HCT116 (cell line): ENCODE measurements around the gene TPRX1. TPM values are rescaled to one million over a fixed set of nuclear protein-coding genes. Genes with fewer than 3 reads are reported as not detected.

Experiments used
- ATAC-seq: fragments of 200-7000 bp; cut with Tn5 transposase; 2 replicates; pipeline ENCODE4 v1.9.1; 2020; ENCODE audit warnings: mild to moderate bottlenecking, moderate library complexity
- BruUV-seq: library from RNA; stranded (reverse); fragments of 400-500 nt; replicated peaks from 2 replicates; lab custom pipeline; 2021; lab: Mats Ljungman, UMichigan
- CTCF ChIA-PET: fragments of 300-600 bp; sonication (Branson Sonifier 250); formaldehyde crosslinking; loops from one replicate; lab custom pipeline; 2021; ENCODE audit warnings: antibody characterized with exemption; lab: Charles Lee
- POLR2A ChIA-PET: fragments of 300-600, 350-600 bp; sonication (Branson Sonifier 250); formaldehyde crosslinking; loops from one replicate; lab custom pipeline; 2021; ENCODE audit warnings: antibody characterized with exemption; lab: Charles Lee
- RAD21 ChIA-PET, 2 experiments: fragments of 300-600 bp; sonication (Branson Sonifier 250); formaldehyde crosslinking; loops; one replicate each; lab custom pipeline; 2023; ENCODE audit warnings: low total read pairs in 2 of 2; ENCODE audit not compliant: uncharacterized antibody in 2 of 2, unreplicated experiment in 2 of 2, low non-redundant PET in 1 of 2; lab: Charles Lee
- DNase-seq: peaks from one replicate; pipeline ENCODE4 v3.0.0-alpha.2; 2010; ENCODE audit warnings: low read depth, low spot score
- H2AFZ ChIP-seq: fragments of 200-600 bp; shearing (Covaris generic), sonication (generic); 2 replicates; pipeline ENCODE4 v1.6.1; 2017; ENCODE audit warnings: low read depth, mixed run types, mixed read lengths, antibody characterized with exemption, low read length; ENCODE audit not compliant: poor library complexity, severe bottlenecking
- H3K27ac ChIP-seq: 2 replicates; pipeline ENCODE4 v1.5.1; 2012; ENCODE audit warnings: low read depth, low read length
- H3K27me3 ChIP-seq: fragments of 200-600 bp; sonication (generic); 2 replicates; pipeline ENCODE4 v1.6.1; 2016; ENCODE audit warnings: mixed run types, low read length, mixed read lengths; ENCODE audit not compliant: insufficient read depth
- H3K36me3 ChIP-seq, 2 experiments: fragments of 200-500 bp in 1 of 2; fragments of 200-600 bp in 1 of 2; sonication (Bioruptor generic) in 1 of 2; sonication (generic) in 1 of 2; 2 replicates each; pipeline versions ENCODE4 v1.5.1 to v1.6.1; 2014 to 2016; ENCODE audit warnings: low read length in 2 of 2, inconsistent platforms in 1 of 2, mixed read lengths in 1 of 2, mixed run types in 1 of 2; ENCODE audit not compliant: insufficient read depth in 2 of 2, control insufficient read depth in 1 of 2
- H3K4me1 ChIP-seq, 2 experiments: fragments of 200-600 bp in 1 of 2; sonication (generic) in 1 of 2; 2 replicates each; pipeline versions ENCODE4 v1.5.1 to v1.6.1; 2012 to 2017; ENCODE audit warnings: low read length in 2 of 2, inconsistent platforms in 1 of 2, mild to moderate bottlenecking in 1 of 2, mixed read lengths in 1 of 2, mixed run types in 1 of 2, moderate library complexity in 1 of 2; ENCODE audit not compliant: insufficient read depth in 2 of 2, control insufficient read depth in 1 of 2
- H3K4me2 ChIP-seq: fragments of 200-600 bp; sonication (generic); 2 replicates; pipeline ENCODE4 v1.6.1; 2017; ENCODE audit warnings: mixed run types, low read length, mixed read lengths
- H3K4me3 ChIP-seq, 2 experiments: fragments of 200-600 bp in 1 of 2; sonication (generic) in 1 of 2; replicated peaks in 1 of 2; 2 replicates each; pipeline ENCODE4 v1.5.1; 2011 to 2016; ENCODE audit warnings: low read length in 2 of 2, control low read depth in 1 of 2, low read depth in 1 of 2, mild to moderate bottlenecking in 1 of 2, mixed read lengths in 1 of 2, mixed run types in 1 of 2
- H3K79me2 ChIP-seq: fragments of 200-600 bp; sonication (generic); 2 replicates; pipeline ENCODE4 v1.6.1; 2017; ENCODE audit warnings: mild to moderate bottlenecking, mixed run types, low read length, moderate library complexity, mixed read lengths; ENCODE audit not compliant: insufficient read depth
- H3K9ac ChIP-seq: fragments of 200-600 bp; sonication (generic); 2 replicates; pipeline ENCODE4 v1.6.1; 2016; ENCODE audit warnings: low read length, mixed read lengths
- H3K9me2 ChIP-seq: fragments of 200-600 bp; sonication (generic), shearing (Covaris generic); 2 replicates; pipeline ENCODE4 v1.6.1; 2017; ENCODE audit warnings: mixed run types, mild to moderate bottlenecking, moderate library complexity; ENCODE audit not compliant: insufficient read depth
- H3K9me3 ChIP-seq, 2 experiments: fragments of 200-500 bp in 1 of 2; fragments of 200-600 bp in 1 of 2; sonication (Bioruptor generic) in 1 of 2; sonication (generic) in 1 of 2; 2 replicates each; pipeline ENCODE4 v1.6.1; 2014 to 2017; ENCODE audit warnings: low read length in 2 of 2, mixed read lengths in 2 of 2, inconsistent platforms in 1 of 2, low read depth in 1 of 2, mild to moderate bottlenecking in 1 of 2, mixed run types in 1 of 2, moderate library complexity in 1 of 2; ENCODE audit not compliant: control insufficient read depth in 1 of 2, insufficient read depth in 1 of 2
- H4K20me1 ChIP-seq: fragments of 200-600 bp; sonication (generic), shearing (Covaris generic); 2 replicates; pipeline ENCODE4 v1.6.1; 2017; ENCODE audit warnings: mixed run types, mild to moderate bottlenecking, moderate library complexity; ENCODE audit not compliant: insufficient read depth
- EZH2 ChIP-seq: fragments of 200-600 bp; sonication (generic); IDR thresholded peaks from 2 replicates; pipeline ENCODE4 v1.6.1; 2017; ENCODE audit warnings: antibody characterized with exemption, mixed run types
- EZH2phosphoT487 ChIP-seq: fragments of 200-600 bp; IDR thresholded peaks from 2 replicates; pipeline ENCODE4 v1.6.1; 2018; ENCODE audit warnings: antibody characterized with exemption, borderline replicate concordance
- JUND ChIP-seq: IDR thresholded peaks from 2 replicates; pipeline ENCODE4 v1.6.1; 2012
- MAX ChIP-seq: IDR thresholded peaks from 2 replicates; pipeline ENCODE4 v1.6.1; 2012
- POLR2A ChIP-seq: IDR thresholded peaks from 2 replicates; pipeline ENCODE4 v1.7.0; 2011; ENCODE audit warnings: borderline replicate concordance; ENCODE audit not compliant: insufficient read depth, insufficient read length; ENCODE audit errors: extremely low read depth
- POLR2AphosphoS5 ChIP-seq: IDR thresholded peaks from 2 replicates; pipeline ENCODE4 v1.6.1; 2011; ENCODE audit warnings: mild to moderate bottlenecking, low read depth, low read length, moderate library complexity
- SIN3A ChIP-seq: IDR thresholded peaks from 2 replicates; pipeline ENCODE4 v1.6.1; 2012; ENCODE audit warnings: low read depth
- SP1 ChIP-seq: IDR thresholded peaks from 2 replicates; pipeline ENCODE4 v1.6.1; 2012; ENCODE audit warnings: low read depth
- TCF7L2 ChIP-seq: IDR thresholded peaks from 2 replicates; pipeline ENCODE4 v1.7.0; 2011; ENCODE audit warnings: borderline replicate concordance, inconsistent platforms; ENCODE audit not compliant: insufficient read depth, insufficient read length; ENCODE audit errors: extremely low read depth
- ZNF274 ChIP-seq: fragments of 200-500 bp; sonication (Bioruptor generic); IDR thresholded peaks from 2 replicates; pipeline ENCODE4 v1.6.1; 2014; ENCODE audit warnings: mild to moderate bottlenecking, low read depth, low read length, inconsistent platforms
- intact Hi-C: fragments of 100-400 bp; cut with micrococcal nuclease; formaldehyde crosslinking; loops from 2 replicates; pipeline ENCODE4 v1.10.0; 2022
- total RNA-seq: library from RNA; stranded (reverse); gene quantifications from one replicate; pipeline ENCODE4 v1.2.1, GENCODE V29; 2021; ENCODE audit not compliant: unreplicated experiment
- TF ChIP-seq, protein P1 (sequence below): IDR thresholded peaks from 2 replicates; pipeline ENCODE4 v1.6.1; 2012; ENCODE audit warnings: low read depth
- TF ChIP-seq, protein P2 (sequence below): IDR thresholded peaks from 2 replicates; pipeline ENCODE4 v1.6.1; 2011; ENCODE audit warnings: mild to moderate bottlenecking, low read length, moderate library complexity; ENCODE audit not compliant: insufficient replicate concordance; ENCODE audit errors: extremely low read depth

The TPRX1 gene
- total RNA-seq, 1 experiment from 2014 or later = not detected

- no peak overlapping the region for H3K4me3 ChIP-seq
- H3K4me2 ChIP-seq = no peak overlapping the region
- H3K36me3 ChIP-seq = peaks cover 20 to 26% of the 10 kb centered on the region in 2 experiments; a peak in 3 of 4 replicates
- no peaks in the 10 kb centered on the region for H3K27me3 ChIP-seq
- H3K9me3 ChIP-seq = no peaks in the 10 kb centered on the region
- intact Hi-C loops = no loop called here
- ChIA-PET CTCF (interaction anchor here (1.1 to 1.5 kb wide), 2 partner anchors 21 to 79 kb away, joined by 3 read pairs; no protein-coding TSS in a partner anchor), POLR2A (interaction anchor here (1.1 kb wide), 1 partner anchor 41 kb away, joined by 3 read pairs; the partner anchor contains the start of gene NOP53), RAD21 (no interaction called here)
- no peaks in the 10 kb centered on the region for H3K9me2 ChIP-seq
- H3K27ac ChIP-seq = no peak overlapping the region
- no peak for DNase-seq
- no peaks in the 10 kb centered on the region for H4K20me1 ChIP-seq
- no peak overlapping the region for H2AFZ ChIP-seq
- ATAC-seq = no peak
- peaks cover 14 to 25% of the 10 kb centered on the region in 2 experiments for H3K4me1 ChIP-seq
- H3K9ac ChIP-seq = no peak overlapping the region
- BruUV-seq = no TSS peak
- TF ChIP-seq, protein P1, sequence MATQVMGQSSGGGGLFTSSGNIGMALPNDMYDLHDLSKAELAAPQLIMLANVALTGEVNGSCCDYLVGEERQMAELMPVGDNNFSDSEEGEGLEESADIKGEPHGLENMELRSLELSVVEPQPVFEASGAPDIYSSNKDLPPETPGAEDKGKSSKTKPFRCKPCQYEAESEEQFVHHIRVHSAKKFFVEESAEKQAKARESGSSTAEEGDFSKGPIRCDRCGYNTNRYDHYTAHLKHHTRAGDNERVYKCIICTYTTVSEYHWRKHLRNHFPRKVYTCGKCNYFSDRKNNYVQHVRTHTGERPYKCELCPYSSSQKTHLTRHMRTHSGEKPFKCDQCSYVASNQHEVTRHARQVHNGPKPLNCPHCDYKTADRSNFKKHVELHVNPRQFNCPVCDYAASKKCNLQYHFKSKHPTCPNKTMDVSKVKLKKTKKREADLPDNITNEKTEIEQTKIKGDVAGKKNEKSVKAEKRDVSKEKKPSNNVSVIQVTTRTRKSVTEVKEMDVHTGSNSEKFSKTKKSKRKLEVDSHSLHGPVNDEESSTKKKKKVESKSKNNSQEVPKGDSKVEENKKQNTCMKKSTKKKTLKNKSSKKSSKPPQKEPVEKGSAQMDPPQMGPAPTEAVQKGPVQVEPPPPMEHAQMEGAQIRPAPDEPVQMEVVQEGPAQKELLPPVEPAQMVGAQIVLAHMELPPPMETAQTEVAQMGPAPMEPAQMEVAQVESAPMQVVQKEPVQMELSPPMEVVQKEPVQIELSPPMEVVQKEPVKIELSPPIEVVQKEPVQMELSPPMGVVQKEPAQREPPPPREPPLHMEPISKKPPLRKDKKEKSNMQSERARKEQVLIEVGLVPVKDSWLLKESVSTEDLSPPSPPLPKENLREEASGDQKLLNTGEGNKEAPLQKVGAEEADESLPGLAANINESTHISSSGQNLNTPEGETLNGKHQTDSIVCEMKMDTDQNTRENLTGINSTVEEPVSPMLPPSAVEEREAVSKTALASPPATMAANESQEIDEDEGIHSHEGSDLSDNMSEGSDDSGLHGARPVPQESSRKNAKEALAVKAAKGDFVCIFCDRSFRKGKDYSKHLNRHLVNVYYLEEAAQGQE = no peak
- TF ChIP-seq POLR2AphosphoS5 = no peak
- no peak for TF ChIP-seq TCF7L2
- no peak for TF ChIP-seq POLR2A
- no peak for TF ChIP-seq JUND
- no peak for TF ChIP-seq EZH2
- TF ChIP-seq, protein P2, sequence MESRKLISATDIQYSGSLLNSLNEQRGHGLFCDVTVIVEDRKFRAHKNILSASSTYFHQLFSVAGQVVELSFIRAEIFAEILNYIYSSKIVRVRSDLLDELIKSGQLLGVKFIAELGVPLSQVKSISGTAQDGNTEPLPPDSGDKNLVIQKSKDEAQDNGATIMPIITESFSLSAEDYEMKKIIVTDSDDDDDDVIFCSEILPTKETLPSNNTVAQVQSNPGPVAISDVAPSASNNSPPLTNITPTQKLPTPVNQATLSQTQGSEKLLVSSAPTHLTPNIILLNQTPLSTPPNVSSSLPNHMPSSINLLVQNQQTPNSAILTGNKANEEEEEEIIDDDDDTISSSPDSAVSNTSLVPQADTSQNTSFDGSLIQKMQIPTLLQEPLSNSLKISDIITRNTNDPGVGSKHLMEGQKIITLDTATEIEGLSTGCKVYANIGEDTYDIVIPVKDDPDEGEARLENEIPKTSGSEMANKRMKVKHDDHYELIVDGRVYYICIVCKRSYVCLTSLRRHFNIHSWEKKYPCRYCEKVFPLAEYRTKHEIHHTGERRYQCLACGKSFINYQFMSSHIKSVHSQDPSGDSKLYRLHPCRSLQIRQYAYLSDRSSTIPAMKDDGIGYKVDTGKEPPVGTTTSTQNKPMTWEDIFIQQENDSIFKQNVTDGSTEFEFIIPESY = no peak
- TF ChIP-seq ZNF274 = no peak
- TF ChIP-seq SIN3A = no peak
- TF ChIP-seq EZH2phosphoT487 = no peak
- TF ChIP-seq SP1 = no peak
- TF ChIP-seq MAX = no peak
- H3K79me2 ChIP-seq = peaks cover 7% of the 10 kb centered on the region; the same call in 1 of the 2 replicates
Observed at GRCh38 chr19:47786566-47786965, 17.8 kb downstream of the TPRX1 start.
